ENCODE measurements around the gene THSD4. TPM values are rescaled to one million over a fixed set of nuclear protein-coding genes. Genes with fewer than 3 reads are reported as not detected.

THSD4 gene
- total RNA-seq, 2 donors from 2014 or later, result 71.2 to 150 TPM

DNA sequence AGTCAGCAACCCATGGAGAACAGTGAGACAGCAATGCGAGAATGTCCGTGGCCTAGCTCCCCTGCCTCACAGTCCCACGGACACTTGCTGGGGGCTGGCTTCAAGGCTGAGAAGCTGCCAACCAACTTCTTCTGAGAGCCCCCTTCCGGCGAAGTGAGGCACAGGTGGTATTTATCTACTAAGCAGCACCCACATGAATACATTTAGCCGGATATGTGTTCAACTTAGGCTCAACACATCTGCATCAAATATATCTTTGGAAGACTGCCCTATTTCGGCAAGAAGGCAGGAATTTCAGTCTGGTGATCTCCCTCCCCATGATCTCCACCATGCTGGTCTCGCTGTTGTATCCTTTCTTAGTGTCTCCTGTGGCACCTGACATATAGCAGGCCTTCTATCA lies 354.1 kb downstream of the THSD4 start:
- no peaks in the 10 kb centered on the region for H3K36me3 ChIP-seq
- H3K4me1 ChIP-seq (ENCODE audit: control insufficient read depth in 1 of 2, low read depth in 2 of 2), result peaks cover 0 to 7% of the 10 kb centered on the region in 2 donors
- TF ChIP-seq, protein P1, sequence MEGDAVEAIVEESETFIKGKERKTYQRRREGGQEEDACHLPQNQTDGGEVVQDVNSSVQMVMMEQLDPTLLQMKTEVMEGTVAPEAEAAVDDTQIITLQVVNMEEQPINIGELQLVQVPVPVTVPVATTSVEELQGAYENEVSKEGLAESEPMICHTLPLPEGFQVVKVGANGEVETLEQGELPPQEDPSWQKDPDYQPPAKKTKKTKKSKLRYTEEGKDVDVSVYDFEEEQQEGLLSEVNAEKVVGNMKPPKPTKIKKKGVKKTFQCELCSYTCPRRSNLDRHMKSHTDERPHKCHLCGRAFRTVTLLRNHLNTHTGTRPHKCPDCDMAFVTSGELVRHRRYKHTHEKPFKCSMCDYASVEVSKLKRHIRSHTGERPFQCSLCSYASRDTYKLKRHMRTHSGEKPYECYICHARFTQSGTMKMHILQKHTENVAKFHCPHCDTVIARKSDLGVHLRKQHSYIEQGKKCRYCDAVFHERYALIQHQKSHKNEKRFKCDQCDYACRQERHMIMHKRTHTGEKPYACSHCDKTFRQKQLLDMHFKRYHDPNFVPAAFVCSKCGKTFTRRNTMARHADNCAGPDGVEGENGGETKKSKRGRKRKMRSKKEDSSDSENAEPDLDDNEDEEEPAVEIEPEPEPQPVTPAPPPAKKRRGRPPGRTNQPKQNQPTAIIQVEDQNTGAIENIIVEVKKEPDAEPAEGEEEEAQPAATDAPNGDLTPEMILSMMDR (IDR thresholded peaks at IDR 0.05), result no peak
- DNase-seq (ENCODE audit: low spot score) (no peak), ATAC-seq (ENCODE audit: insufficient number of reproducible peaks, low FRiP score, low read depth) (no peak)
- no peak overlapping the region for H3K4me3 ChIP-seq
- no peaks in the 10 kb centered on the region for H3K9me3 ChIP-seq
- no peaks in the 10 kb centered on the region for H3K27me3 ChIP-seq (replicated peaks; ENCODE audit: insufficient read depth)
- H3K27ac ChIP-seq, result no peak overlapping the region

DNA sequence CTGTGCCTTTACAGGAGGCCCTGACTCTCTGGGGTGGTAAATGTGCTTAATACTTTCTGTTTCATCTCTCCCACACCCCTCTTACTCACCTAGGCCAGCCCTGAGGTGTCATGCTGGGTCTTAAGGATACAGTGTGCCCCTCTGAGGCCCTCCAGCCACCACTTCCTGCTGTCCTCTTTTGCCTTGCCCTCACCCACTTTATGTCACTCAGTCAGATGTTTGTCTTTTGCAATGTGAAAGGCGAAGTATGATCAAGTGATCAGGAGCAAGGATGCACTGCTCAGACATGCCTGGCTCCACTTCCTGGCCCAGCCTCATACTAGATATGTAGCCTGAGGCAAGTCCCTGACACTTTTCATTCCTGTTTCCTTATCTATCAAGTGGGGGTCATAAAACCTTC lies 356.1 kb downstream of the THSD4 start:
- TF ChIP-seq, protein P1 (IDR thresholded peaks at IDR 0.05), result no peak
- H3K4me3 ChIP-seq, result no peak overlapping the region
- ATAC-seq (ENCODE audit: insufficient number of reproducible peaks, low FRiP score, low read depth) (no peak), DNase-seq (ENCODE audit: low spot score) (no peak)
- no peaks in the 10 kb centered on the region for H3K27me3 ChIP-seq (replicated peaks; ENCODE audit: insufficient read depth)
- H3K4me1 ChIP-seq (ENCODE audit: control insufficient read depth in 1 of 2, low read depth in 2 of 2), result peaks cover 0 to 7% of the 10 kb centered on the region in 2 donors
- no peaks in the 10 kb centered on the region for H3K9me3 ChIP-seq
- no peak overlapping the region for H3K27ac ChIP-seq
- H3K36me3 ChIP-seq, result no peaks in the 10 kb centered on the region

DNA sequence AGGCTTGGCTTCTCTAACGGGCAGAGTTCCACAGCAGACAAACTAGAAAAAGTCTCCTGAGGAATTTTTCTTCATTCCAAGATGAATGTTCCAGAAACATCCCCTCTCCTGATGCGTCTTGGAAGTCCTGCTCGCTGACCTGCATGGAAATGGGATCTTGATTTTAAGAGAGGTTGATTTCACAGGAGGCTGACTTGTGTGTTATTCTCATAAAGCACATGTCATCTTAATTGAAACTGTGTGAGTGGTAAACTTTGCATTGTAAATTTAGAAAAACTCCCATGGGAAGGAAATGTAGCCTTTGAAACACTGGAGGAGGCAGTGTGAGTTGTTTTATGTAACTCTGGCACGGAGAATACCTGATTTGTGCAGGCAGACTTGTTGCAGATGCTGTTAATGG lies 357.3 kb downstream of the THSD4 start:
- H3K4me1 ChIP-seq (ENCODE audit: control insufficient read depth in 1 of 2, low read depth in 2 of 2), result peaks cover 0 to 15% of the 10 kb centered on the region in 2 donors
- no peaks in the 10 kb centered on the region for H3K36me3 ChIP-seq
- no peak overlapping the region for H3K4me3 ChIP-seq
- H3K9me3 ChIP-seq, result no peaks in the 10 kb centered on the region
- TF ChIP-seq, protein P1 (IDR thresholded peaks at IDR 0.05), result no peak
- H3K27ac ChIP-seq, result no peak overlapping the region
- no peaks in the 10 kb centered on the region for H3K27me3 ChIP-seq (replicated peaks; ENCODE audit: insufficient read depth)
- no peak for DNase-seq (ENCODE audit: low spot score)
- no peak for ATAC-seq (ENCODE audit: insufficient number of reproducible peaks, low FRiP score, low read depth)

DNA sequence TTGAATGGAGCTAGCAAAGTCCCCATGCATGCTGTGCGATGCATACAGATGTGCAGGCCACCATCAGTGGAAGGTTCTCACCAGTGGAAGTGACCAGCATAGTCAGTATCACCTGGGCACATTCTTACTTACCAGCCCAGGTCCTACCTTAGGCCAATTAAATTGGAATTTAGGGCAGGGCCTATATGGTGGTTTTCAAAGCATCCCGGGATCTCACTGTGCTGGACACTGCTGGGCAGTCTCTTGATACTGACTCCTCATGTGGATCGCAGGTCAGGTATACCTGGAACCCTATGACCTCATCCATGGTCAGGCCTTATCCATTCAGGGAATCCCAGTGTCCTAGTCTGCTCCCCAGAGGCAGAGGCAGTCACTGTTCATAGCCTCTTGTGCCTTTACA lies 358.5 kb downstream of the THSD4 start:
- DNase-seq (ENCODE audit: low spot score) (no peak), ATAC-seq (ENCODE audit: insufficient number of reproducible peaks, low FRiP score, low read depth) (no peak)
- H3K27ac ChIP-seq, result no peak overlapping the region
- H3K27me3 ChIP-seq (replicated peaks; ENCODE audit: insufficient read depth), result no peaks in the 10 kb centered on the region
- H3K36me3 ChIP-seq, result no peaks in the 10 kb centered on the region
- H3K9me3 ChIP-seq, result no peaks in the 10 kb centered on the region
- no peak overlapping the region for H3K4me3 ChIP-seq
- TF ChIP-seq, protein P1 (IDR thresholded peaks at IDR 0.05), result no peak
- peaks cover 0 to 20% of the 10 kb centered on the region in 2 donors for H3K4me1 ChIP-seq (ENCODE audit: control insufficient read depth in 1 of 2, low read depth in 2 of 2)

DNA sequence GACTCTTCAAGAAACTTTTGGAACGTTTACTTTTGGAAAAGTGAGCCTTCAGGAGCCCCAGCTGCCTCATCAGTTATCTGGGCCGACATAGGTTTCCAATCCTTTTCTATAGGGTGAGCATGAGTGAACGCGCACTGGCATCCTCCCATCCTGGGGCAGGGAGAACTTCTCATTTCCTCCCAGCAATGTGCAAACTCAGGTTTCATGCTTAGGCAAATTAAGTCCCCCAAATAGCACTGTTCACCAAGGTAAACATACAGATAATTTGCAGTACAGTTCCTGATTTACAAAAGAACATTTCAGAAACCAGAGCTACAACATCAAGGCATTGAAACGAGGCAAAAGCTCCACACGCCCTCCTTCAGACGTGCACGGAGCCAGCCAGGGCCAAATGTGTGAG lies 361.6 kb downstream of the THSD4 start:
- Histone ChIP-seq H3K4me1 (ENCODE audit: control insufficient read depth in 1 of 2, low read depth in 2 of 2) (peaks cover 0 to 26% of the 10 kb centered on the region in 2 donors), H3K9me3 (no peaks in the 10 kb centered on the region), H3K4me3 (no peak overlapping the region), H3K27me3 (replicated peaks; ENCODE audit: insufficient read depth) (no peaks in the 10 kb centered on the region), H3K27ac (no peak overlapping the region), H3K36me3 (no peaks in the 10 kb centered on the region)
- ATAC-seq (ENCODE audit: insufficient number of reproducible peaks, low FRiP score, low read depth) (no peak), DNase-seq (ENCODE audit: low spot score) (no peak)
- TF ChIP-seq, protein P1 (IDR thresholded peaks at IDR 0.05), result no peak

All from thoracic aorta (tissue), 2 donors.